NCI-H1105 treated with DMSO at 0.1 percent for 48 hours (cell line): ENCODE results near the gene MCF2L2.

Source experiments
- DNase-seq: peaks from one replicate; lab custom pipeline; 2025; lab: John Stamatoyannopoulos, UW

Gene MCF2L2

DNA sequence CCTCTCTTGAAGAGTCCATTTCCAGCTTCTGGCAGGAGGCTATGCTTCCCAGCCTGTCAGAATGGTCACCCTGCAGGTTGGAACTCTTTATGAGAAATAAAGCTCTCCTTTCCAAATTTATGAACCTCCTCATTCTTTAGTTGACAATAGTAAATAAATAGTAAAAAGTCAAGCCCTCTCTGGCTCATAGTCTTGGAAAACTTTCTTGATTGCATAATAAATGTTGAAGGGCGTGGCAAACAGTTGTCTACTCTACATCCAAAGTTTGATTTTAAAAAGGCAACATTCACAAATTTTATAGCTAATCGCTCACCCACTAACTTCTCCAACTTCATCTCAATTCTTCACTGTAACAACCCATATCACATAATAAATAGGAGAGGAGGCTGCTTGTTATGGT lies 58.8 kb downstream of the MCF2L2 start:
- no peak for DNase-seq

DNA sequence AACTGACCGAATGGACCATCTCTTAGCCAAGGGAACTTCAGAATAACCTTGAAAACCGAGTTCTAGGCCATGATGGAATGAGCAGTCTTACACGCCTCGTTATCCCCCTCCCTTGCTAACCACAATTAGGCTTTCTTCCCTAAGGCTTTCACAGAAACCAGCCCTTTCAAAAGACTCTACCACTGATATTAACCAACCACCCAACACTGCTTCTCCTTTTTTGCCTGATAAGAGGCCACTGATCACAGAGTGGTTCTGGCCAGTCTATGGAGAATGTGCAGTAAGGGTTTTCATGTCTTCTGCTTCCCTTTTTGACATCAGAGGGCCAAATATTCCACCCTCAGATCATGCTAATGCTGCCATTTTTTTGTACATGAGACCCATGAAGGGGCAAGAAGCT lies 59.3 kb downstream of the MCF2L2 start:
- DNase-seq = no peak

DNA sequence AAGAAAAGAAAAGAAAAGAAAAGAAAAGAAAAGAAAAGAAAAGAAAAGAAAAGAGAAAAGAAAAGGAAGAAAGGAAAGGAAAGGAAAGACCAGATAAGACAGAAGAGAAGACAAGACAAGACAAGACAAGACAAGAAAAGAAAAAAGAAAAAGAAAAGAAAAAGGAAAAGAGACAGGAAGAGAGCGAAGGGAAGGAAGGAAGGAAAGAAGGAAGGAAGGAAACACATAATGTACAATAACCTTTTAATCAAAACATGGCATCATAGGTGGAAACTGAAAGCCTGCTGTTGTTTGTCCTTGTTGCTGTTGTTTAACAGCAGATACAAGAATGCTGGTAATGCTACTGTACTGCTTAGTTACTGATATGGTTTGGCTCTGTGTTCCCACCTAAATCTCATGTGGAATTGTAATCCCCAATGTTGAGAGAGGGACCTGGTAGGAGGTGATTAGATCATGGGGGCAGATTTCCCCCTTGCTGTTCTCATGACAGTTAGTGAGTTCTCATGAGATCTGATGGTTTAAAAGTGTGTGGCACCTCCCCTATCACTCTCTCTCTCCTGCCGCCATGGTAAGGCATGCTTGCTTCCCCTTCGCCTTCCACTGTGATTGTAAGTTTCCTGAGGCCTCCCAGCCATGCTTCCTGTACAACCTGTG lies 67.3 kb downstream of the MCF2L2 start:
- no peak for DNase-seq

DNA sequence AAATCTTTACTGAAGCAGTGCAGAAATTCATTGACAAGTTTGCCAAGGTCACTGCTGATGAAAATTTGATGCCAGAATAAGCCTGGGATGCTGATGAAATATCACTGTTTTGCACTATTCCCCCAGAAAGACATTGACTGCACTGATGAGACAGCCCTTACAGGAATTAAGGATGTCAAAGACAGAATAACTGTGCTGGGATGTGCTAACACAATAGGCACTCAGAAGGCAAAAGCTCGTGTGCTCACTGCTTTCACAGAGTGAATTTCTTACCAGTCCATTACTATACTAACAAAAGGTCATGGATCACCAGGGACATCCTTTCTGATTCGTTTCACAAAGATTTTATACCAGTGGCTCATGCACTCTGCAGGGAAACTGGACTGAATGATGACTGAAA lies 69.4 kb downstream of the MCF2L2 start:
- DNase-seq = no peak

DNA sequence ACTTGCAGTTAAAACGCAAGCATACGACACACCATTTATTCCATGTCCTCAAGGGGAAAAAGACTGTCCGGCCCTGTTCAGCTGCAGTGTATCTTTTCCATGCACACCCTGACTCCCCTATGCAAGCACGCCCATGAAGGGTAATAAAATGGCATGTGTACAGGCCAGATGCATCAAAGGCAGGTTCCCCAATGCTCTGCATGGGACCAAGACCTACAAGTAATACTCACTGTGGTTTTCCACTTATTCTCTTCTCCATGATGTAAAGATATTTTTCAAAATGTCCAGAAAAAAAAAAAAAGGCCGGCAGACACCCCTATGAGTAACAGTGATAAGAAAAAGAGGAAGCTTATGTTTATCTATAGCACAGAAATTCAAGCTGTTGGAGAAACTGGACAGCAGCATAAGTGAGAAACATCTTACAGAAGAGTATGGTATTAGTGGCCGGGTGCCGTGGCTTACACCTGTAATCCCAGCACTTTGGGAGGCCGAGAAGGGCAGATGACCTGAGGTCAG lies 70.8 kb downstream of the MCF2L2 start:
- DNase-seq = no peak

DNA sequence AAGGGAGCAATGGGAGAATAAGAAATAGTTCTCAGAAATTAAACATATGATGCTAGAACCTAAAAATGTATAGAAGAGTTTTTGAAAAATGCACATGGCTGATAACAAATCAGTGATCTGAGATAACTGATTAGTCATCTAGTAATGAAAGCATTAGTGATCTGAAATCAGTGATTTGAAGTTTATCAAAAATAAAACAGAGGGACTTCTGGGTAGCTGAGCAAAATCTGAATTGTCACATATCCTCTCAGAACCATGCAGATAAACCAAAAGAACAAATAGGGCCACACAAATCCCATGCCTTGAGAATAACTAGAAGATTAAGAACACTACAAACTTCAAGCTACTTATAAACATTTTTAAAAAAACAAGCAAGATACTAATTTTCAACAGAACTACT lies 71.5 kb downstream of the MCF2L2 start:
- no peak for DNase-seq

DNA sequence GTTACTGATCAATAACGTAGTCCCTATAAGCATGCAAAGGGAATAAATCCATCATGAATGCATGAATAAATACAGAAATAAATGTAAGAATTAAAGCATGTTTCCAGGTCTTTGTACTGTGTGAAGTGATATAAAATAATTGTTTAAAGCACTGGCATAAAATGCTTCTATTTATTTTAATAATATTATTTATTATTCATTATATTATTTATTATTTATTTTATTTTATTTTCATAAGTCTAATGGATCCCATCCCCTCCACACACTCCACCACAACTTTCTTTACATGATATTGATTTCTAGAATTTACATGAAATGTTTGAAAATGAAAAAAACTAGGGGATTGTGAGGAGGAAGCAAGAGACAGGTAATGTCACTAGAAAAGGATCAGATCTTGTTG lies 73.5 kb downstream of the MCF2L2 start:
- DNase-seq = no peak

DNA sequence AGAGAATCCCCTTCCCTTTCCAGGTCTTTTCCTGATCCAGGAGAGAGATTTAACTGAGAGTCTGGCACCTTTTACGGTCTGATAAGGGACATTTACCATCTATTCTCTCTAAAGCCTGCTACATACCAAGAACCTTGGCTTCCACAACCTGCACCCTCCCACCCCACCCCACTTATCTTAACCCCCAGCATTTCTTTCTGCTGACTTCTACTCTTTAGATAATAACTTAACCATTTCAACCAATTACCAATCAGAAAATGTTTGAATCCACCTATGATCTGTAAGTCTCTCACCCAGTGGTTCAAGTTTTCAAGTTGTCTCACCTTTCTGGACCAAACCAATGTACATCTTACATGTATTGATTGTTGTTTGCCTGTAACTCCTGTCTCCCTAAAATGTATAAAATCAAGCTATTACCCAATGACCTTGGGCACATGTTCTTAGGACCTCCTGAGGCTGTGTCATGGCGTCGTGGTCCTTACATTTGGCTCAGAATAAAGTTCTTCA lies 74.0 kb downstream of the MCF2L2 start:
- DNase-seq = no peak

DNA sequence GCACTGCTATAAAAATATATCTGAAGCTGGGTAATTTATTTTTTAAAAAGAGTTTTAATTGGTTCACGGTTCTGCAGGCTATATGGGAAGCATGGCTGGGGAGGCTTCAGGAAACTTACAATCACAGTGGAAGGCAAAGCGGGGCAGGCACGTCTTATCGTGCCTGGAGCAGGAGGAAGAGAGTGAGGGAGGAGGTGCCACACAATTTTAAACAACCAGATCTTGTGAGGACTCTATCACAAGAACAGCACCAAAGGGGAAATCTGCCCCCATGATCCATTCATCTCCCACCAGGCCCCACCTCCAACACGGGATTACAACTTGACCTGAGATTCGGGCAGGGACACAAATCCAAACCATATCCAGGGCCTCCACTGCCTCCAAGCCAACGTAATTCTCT lies 75.0 kb downstream of the MCF2L2 start:
- DNase-seq = no peak

DNA sequence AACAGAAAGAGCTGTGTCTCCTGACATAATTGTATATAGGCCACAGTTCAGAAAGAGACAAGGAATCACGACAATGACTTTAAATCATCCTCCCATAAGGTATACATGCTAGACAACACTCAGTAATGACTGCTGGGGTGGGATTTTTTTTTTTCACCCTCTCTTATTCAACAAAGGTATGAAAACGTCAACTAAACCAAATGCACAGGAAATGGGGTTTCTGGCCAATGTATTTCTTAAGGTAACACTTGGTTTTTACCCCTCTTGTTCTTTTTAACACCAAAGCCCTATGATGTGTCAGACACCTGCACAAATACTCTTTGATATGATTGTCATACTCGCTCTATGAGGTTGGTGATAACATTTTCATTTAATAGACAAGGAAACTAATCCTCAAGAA lies 78.3 kb downstream of the MCF2L2 start:
- DNase-seq = no peak

DNA sequence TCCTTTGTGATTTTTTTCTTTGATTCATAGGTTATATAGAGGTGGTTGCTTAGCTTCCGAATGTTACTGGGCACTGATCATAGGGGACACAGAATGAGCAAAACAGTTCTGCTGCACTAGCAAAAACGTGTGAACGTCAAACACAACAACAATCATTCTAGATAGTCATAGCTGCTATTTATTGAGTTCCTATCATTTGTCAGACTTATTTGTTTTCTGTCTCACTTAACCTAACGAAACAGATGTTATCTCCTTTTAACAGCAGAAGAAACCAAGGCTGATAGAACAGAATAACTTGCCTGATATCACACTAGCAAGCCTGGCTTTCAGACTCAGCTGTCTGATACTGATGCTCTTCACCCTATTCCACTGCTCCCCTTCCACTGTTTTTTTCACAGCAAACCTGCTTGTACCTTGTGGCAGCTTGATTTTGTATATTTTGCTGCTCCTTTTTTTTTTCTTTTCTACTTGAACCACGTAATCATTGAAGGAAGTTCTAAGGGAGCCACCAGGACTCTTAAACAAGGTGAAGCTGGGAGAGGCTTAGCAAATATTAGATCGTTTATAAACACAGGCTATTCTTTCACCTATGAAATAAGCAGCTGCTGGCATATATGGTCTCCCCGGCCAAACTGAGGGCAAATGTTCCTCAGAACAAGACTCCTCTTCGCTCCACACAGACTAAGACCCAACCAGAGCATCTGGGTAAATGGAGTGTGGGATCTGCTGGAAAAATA lies 78.8 kb downstream of the MCF2L2 start:
- DNase-seq = no peak

DNA sequence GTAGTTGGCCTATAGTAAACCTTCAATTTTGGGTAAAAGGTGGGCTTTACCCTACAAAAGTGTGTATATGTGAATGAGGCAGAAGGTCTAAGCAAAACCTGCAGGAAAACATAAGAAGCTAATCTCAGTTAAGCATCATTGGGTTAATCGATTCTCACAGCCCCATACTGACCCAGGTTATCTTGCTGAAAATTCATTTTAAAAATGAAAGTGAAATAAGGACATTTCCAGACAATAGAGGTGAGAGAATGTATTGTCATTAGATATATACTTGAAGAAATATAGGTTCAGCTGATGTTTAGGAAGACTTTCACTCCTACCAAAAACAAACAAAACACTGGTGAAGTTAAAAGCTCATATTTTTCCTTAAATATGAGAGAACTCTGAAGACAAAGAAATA lies 85.6 kb downstream of the MCF2L2 start:
- no peak for DNase-seq

DNA sequence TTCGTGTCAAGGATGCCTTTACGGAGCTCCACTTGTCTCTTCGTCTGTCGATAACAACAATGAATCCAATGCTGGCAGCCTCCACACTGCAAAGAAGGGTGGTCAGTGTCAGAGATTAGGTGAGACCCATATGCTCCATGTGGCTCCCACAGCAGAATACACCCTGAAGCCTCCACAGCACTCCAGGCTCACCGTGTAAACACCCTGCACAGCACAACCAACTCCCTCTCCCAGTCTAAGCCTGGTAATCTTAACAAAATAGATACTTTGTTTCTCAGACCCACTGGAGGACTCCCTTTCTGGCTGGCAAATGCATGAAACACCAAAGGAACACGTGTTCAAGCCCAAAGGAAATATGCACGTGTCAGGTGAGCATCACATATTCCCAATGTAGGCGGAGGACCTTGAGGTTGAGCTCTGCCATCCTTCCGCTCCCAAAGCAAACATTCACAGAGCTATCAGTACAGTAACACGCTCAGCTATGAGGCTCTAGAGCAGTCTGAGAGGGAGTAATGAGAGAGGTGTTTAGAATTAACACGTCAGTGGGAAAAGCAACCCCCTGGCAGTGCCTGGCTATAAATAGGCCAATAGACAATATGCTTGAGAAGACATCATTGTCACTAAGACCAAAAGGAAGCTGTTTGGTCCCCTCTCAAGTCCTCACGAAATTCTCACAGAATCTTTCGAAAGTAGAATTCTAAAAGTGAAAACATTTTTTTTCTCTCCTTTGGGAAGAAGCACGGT lies 86.7 kb downstream of the MCF2L2 start:
- DNase-seq = no peak

DNA sequence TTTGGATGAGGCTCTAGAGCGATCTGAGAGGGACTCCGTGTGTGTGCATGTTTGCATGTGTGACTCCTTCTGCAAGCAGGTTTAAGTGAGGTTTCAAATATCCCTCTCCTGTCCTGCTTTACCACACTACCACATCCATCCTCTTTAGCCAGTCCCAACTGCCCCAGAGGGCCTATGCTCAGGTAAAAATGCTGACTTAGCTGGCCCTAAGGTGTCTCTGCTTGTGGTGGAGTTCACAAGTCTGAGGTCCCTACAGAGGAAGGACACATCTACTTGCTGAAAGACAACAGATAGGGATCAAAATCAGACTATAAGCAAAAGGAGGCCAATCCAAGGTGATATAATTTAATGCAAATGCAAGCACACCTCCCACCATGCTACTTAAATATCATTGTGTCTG lies 88.2 kb downstream of the MCF2L2 start:
- DNase-seq = no peak

DNA sequence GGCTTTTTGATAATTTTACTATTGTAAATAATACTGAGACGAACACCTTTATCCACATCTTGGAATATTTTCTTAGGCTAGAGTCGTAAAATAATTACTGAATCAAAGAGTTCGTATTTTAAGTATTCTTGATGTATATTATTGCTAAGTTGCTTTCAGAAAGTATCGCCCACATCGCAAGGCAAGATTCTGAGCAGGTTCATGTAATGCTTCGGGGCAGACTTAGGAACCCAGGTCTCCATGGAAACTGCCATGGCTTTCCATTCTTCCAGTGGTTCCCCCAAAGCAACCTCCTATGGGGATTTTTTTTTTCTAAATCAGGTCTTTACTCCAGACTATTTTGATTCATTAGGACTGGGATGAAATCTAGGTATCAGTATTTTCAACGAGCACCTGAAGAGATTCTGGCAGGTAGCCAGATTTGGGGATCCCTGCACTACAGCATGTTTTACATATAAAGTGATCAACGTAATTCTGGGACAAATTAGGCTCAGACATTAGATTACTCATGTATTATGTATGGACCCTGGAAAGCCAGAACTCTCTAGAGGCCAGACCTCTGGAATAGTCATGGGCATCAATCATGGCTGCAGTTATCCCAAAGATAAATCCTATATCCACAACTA lies 88.8 kb downstream of the MCF2L2 start:
- peak; percentile 72 for DNase-seq

DNA sequence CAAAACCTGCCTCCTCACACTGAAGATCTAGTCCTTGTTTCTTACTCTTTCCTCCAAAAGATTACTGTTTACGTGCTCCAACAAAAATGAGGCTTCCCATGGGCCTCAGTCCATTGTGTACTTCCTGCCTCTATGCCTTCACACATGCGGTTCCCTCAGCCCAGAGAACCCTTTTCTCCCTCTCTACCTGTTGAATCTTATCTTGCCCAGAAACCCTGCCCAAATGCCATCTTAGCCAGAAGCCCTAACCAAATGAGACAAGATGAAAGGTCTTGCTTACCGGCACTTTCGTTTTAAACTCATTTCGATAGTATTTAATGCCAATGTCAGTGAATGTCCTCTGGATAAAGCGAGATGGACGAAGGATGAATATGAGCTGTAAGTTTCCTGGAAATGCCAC lies 89.9 kb downstream of the MCF2L2 start:
- no peak for DNase-seq

DNA sequence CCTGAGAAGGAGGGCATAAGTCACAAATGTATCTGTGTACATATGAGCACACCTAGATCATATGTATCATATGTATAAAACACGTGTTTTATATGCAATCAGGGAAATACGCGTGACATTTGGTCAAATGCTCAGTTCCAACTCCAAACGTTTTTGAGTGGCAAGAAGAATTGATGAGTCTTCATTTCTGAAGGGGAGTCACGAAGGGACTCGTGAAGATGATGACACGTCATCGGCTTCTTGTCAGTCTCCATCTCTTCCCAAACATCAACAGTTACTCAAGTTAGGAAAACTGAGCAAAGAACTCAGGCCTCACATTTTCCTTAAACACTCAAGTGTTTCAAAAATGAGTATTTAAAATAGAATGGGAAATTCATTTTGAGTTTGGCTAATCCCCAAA lies 95.9 kb downstream of the MCF2L2 start:
- no peak for DNase-seq

DNA sequence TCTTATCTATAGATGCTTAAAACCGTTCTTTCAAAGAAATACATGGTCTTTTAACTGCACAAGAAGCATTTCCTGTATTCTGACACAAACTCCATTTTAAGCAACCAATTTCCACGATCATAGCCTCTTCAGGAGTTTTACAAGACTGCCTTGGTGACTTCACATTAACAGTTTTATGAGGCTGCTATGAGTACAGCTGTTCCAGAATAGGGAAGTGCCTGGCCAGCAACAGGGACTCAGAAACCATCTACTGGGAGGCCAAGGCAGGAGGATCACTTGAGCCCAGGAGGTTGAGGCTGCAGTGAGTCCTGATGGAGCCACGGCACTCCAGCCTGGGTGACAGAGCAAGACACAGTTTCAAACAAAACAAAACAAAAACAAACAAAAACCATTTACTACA lies 96.9 kb downstream of the MCF2L2 start:
- DNase-seq = no peak

DNA sequence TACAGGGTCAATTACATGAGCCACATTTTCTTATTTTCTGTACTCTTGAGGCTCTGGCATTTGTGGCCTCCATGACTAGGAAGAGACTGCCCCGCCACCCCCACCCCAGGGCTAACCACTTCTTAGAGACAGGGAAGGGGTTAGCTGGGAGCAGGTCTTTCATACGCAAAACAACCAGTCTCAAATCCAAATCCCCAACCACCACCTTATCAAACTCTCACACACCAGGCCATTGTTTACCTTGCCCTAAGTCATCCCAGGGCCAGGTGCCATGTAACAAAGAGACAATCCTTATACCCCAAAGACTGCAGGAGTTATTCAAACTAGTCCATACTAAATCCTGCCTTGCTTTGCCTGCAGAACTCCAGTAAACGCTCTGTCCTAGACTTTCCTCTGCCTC lies 97.5 kb downstream of the MCF2L2 start:
- no peak for DNase-seq

DNA sequence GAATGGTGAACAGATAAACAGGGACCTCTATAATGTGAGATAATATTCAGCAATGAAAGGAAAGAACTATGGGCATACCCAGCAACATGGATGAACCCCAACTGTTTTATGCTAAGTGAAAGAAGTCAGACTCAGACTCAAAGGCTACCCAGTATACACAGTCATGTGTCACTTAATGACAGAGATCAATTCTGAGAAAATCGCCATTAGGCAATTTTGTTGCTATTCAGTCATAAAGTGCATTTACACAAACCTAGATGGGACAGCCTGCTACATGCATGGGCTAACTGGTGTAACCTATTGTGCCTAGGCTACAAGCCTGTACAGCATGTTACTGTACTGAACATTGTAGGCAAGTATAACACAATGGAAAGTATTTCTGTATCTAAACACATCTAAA lies 98.9 kb downstream of the MCF2L2 start:
- no peak for DNase-seq

DNA sequence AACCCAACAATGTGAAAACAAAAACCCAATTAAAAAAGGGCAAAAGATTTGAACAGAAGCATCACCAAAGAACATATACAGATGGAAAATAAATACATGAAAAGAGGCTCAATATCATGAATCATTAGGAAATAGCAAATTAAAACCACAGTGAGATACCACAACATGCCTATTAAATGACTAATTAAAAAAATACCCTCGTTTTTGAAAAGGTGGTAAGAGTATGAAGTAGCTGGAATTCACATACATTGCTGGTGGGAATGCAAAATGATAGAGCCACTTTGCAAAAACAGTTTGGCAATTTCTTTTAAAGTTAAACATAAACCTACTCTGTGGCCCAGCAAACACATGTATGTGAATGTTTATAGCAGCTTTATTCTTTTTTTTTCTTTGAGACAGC lies 99.6 kb downstream of the MCF2L2 start:
- DNase-seq = no peak

DNA sequence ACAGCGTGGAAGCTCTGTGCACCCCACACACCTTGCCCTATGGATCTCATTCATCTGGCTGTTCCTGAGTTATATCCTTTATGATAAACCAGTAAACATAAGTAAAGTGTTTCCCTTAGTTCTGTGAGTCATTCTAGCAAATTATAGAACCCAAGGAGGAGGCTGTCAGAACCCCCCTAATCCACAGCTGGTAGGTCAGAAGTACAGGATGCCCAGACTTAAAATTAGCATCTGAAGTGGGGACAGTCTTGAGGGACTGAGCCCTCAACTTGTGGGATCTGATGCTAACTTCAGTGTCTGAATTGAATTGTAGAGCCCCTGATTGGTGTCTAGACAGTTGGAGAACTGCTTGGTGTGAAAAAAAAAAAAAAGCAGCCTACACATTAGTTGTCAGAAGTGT lies 100.3 kb downstream of the MCF2L2 start:
- DNase-seq = no peak
